T-helper 2 cell (primary cell): ENCODE data around the gene RNF168.
"Not testable (repeated sequence)": the region's sequence is repeated elsewhere in the genome, so short reads cannot be mapped to it uniquely, and the experiment has no call there.

Source experiments
- DNase-seq, 5 experiments: peaks; one replicate each; pipeline versions ENCODE4 v3.0.0 to v3.0.0-alpha.2; 2012 to 2022

RNF168 gene

GRCh38 chr3:196514913-196515621 lies 11.5 kb upstream of the RNF168 start, which contains the start of gene SMCO1:
Gene SMCO1, minus strand, starts transcription at chr3:196515346. Its CDS starts 137 bp downstream, at chr3:196515209.
- DNase-seq: no peak

- no peak for DNase-seq
Observed at GRCh38 chr3:196514350-196514716, 10.8 kb upstream of the RNF168 start.

- DNase-seq: no peak
Observed at GRCh38 chr3:196513697-196514349, 10.3 kb upstream of the RNF168 start.

- DNase-seq: peak in 1 of 5 experiments; percentile 52
Observed at GRCh38 chr3:196511646-196512425, 8.3 kb upstream of the RNF168 start.

- DNase-seq: not testable (repeated sequence)
Observed at GRCh38 chr3:196511108-196511507, 7.5 kb upstream of the RNF168 start.

GRCh38 chr3:196506687-196507086 lies 3.1 kb upstream of the RNF168 start:
- DNase-seq: no peak

- no peak for DNase-seq
Observed at GRCh38 chr3:196504556-196504955, 988 bp upstream of the RNF168 start.

- not testable (repeated sequence) for DNase-seq
Observed at GRCh38 chr3:196504077-196504398, 470 bp upstream of the RNF168 start.

- peak in 4 of 5 experiments; percentile 35 to 90 (median 60) for DNase-seq
Observed at GRCh38 chr3:196502775-196503195, 783 bp downstream of the RNF168 start.

- DNase-seq: peak in 1 of 5 experiments; percentile 36
Observed at GRCh38 chr3:196501316-196502044, 2.1 kb downstream of the RNF168 start.

- peak in 1 of 5 experiments; percentile 12 for DNase-seq
Observed at GRCh38 chr3:196499807-196500524, 3.6 kb downstream of the RNF168 start.

- no peak for DNase-seq
Observed at GRCh38 chr3:196499061-196499460, 4.5 kb downstream of the RNF168 start.

GRCh38 chr3:196498297-196498696 lies 5.3 kb downstream of the RNF168 start:
- no peak for DNase-seq

GRCh38 chr3:196496183-196496582 lies 7.4 kb downstream of the RNF168 start:
- DNase-seq: no peak

- no peak for DNase-seq
Observed at GRCh38 chr3:196493292-196493691, 10.3 kb downstream of the RNF168 start.

GRCh38 chr3:196492080-196492479 lies 11.5 kb downstream of the RNF168 start:
- no peak for DNase-seq

GRCh38 chr3:196489747-196490146 lies 13.8 kb downstream of the RNF168 start:
- DNase-seq: no peak

- DNase-seq: peak in 1 of 5 experiments; percentile 20
Observed at GRCh38 chr3:196486263-196486662, 17.3 kb downstream of the RNF168 start.

- no peak for DNase-seq
Observed at GRCh38 chr3:196477678-196478077, 25.9 kb downstream of the RNF168 start.

- DNase-seq: no peak
Observed at GRCh38 chr3:196472286-196472685, 31.3 kb downstream of the RNF168 start.

GRCh38 chr3:196471551-196471950 lies 32.0 kb downstream of the RNF168 start:
- DNase-seq: no peak

- not testable (repeated sequence) for DNase-seq
Observed at GRCh38 chr3:196470182-196470581, 33.4 kb downstream of the RNF168 start.
